Stomach smooth muscle (tissue), 2 donors: ENCODE data around the gene GMFB.

Experiments used
- H3K27ac ChIP-seq: one replicate; pipeline ENCODE4 v1.7.0; 2013; ENCODE audit warnings: mild to moderate bottlenecking, low read length, inconsistent platforms
- H3K27me3 ChIP-seq, 2 donors: one replicate each; pipeline ENCODE4 v1.7.0; 2013; ENCODE audit warnings: low read length in 2 of 2; ENCODE audit not compliant: insufficient read depth in 2 of 2, control insufficient read depth in 1 of 2
- H3K36me3 ChIP-seq, 2 donors: one replicate each; pipeline ENCODE4 v1.7.0; 2013; ENCODE audit warnings: low read length in 2 of 2; ENCODE audit not compliant: control insufficient read depth in 2 of 2, insufficient read depth in 2 of 2
- H3K4me1 ChIP-seq: one replicate; pipeline ENCODE4 v1.7.0; 2013; ENCODE audit warnings: low read length; ENCODE audit not compliant: control insufficient read depth, insufficient read depth
- H3K4me3 ChIP-seq, 2 donors: one replicate each; pipeline ENCODE4 v1.7.0; 2013; ENCODE audit warnings: low read length in 2 of 2
- H3K9ac ChIP-seq, 2 donors: one replicate each; pipeline ENCODE4 v1.7.0; 2013; ENCODE audit warnings: low read length in 2 of 2, mild to moderate bottlenecking in 1 of 2
- H3K9me3 ChIP-seq, 2 donors: one replicate each; pipeline ENCODE4 v1.7.0; 2013; ENCODE audit warnings: low read length in 2 of 2; ENCODE audit not compliant: control insufficient read depth in 2 of 2
- donor health status: healthy.
- donor health status: Pancreatic carcinoma.

Gene GMFB

GRCh38 chr14:54435500-54435981 is 53.2 kb downstream of the GMFB start:
- Histone ChIP-seq H3K4me3 (no peak overlapping the region), H3K4me1 (peaks cover 8% of the 10 kb centered on the region), H3K27me3 (no peaks in the 10 kb centered on the region), H3K36me3 (no peaks in the 10 kb centered on the region), H3K27ac (no peak overlapping the region), H3K9ac (no peak overlapping the region), H3K9me3 (no peaks in the 10 kb centered on the region)

- Histone ChIP-seq H3K4me3 (no peak overlapping the region), H3K36me3 (peaks cover 7 to 15% of the 10 kb centered on the region in 2 donors), H3K27ac (no peak overlapping the region), H3K4me1 (no peaks in the 10 kb centered on the region), H3K27me3 (no peaks in the 10 kb centered on the region), H3K9me3 (no peaks in the 10 kb centered on the region), H3K9ac (no peak overlapping the region)
Observed at GRCh38 chr14:54428527-54428926, 60.3 kb downstream of the GMFB start.

GRCh38 chr14:54427871-54428270 is 60.9 kb downstream of the GMFB start:
- H3K27ac ChIP-seq: no peak overlapping the region
- peaks cover 7 to 15% of the 10 kb centered on the region in 2 donors for H3K36me3 ChIP-seq
- no peaks in the 10 kb centered on the region for H3K9me3 ChIP-seq
- no peak overlapping the region for H3K4me3 ChIP-seq
- no peaks in the 10 kb centered on the region for H3K4me1 ChIP-seq
- H3K9ac ChIP-seq: no peak overlapping the region
- no peaks in the 10 kb centered on the region for H3K27me3 ChIP-seq

GRCh38 chr14:54425537-54426274 is 63.1 kb downstream of the GMFB start:
- H3K9me3 ChIP-seq: no peaks in the 10 kb centered on the region

GRCh38 chr14:54425068-54425467 is 63.7 kb downstream of the GMFB start:
- Histone ChIP-seq H3K4me3 (no peak overlapping the region), H3K9me3 (no peaks in the 10 kb centered on the region), H3K27me3 (no peaks in the 10 kb centered on the region), H3K4me1 (no peaks in the 10 kb centered on the region), H3K27ac (no peak overlapping the region), H3K36me3 (peaks cover 7 to 15% of the 10 kb centered on the region in 2 donors), H3K9ac (no peak overlapping the region)

More at GRCh38 chr14:54425537-54426274, 63.1 kb downstream of the GMFB start:
- no peak overlapping the region for H3K4me3 ChIP-seq
- peaks cover 7 to 15% of the 10 kb centered on the region in 2 donors for H3K36me3 ChIP-seq
- H3K4me1 ChIP-seq: no peaks in the 10 kb centered on the region
- H3K9ac ChIP-seq: no peak overlapping the region
- H3K27ac ChIP-seq: no peak overlapping the region
- no peaks in the 10 kb centered on the region for H3K27me3 ChIP-seq
